H9 (cell line): ENCODE results near the gene MARF1. TPM values are rescaled to one million over a fixed set of nuclear protein-coding genes. Genes with fewer than 3 reads are reported as not detected.
A peak's percentile ranks its signal among the peaks of the same experiment; 100 is the strongest.

ENCODE experiments used
- DNase-seq: peaks from one replicate; pipeline ENCODE4 v3.0.0-alpha.2; 2017
- H2AFZ ChIP-seq: one replicate; pipeline ENCODE4 v1.6.1; 2013; ENCODE audit warnings: mild to moderate bottlenecking, low read length, control low read depth, moderate library complexity
- H2AK5ac ChIP-seq: 2 replicates; pipeline ENCODE4 v1.6.1; 2013; ENCODE audit warnings: low read length, control low read depth, mixed read lengths; ENCODE audit not compliant: insufficient read length
- H2BK120ac ChIP-seq: one replicate; pipeline ENCODE4 v1.6.1; 2013; ENCODE audit warnings: low read depth, mild to moderate bottlenecking, low read length, control low read depth, inconsistent platforms; ENCODE audit not compliant: poor library complexity, severe bottlenecking
- H2BK12ac ChIP-seq: 2 replicates; pipeline ENCODE4 v1.6.1; 2013; ENCODE audit warnings: low read length, control low read depth, mixed read lengths, low read depth; ENCODE audit not compliant: insufficient read length
- H2BK15ac ChIP-seq: 2 replicates; pipeline ENCODE4 v1.6.1; 2013; ENCODE audit warnings: low read depth, low read length, control low read depth
- H2BK20ac ChIP-seq: one replicate; pipeline ENCODE4 v1.6.1; 2013; ENCODE audit warnings: low read depth, mild to moderate bottlenecking, low read length, control low read depth, inconsistent platforms; ENCODE audit not compliant: poor library complexity, severe bottlenecking
- H2BK5ac ChIP-seq: 2 replicates; pipeline ENCODE4 v1.6.1; 2013; ENCODE audit warnings: low read length, control low read depth, mixed read lengths; ENCODE audit not compliant: insufficient read length
- H3K14ac ChIP-seq: 2 replicates; pipeline ENCODE4 v1.6.1; 2013; ENCODE audit warnings: low read length, control low read depth; ENCODE audit not compliant: insufficient read depth
- H3K18ac ChIP-seq: 2 replicates; pipeline ENCODE4 v1.6.1; 2013; ENCODE audit warnings: low read depth, mild to moderate bottlenecking, mixed read lengths, low read length, control low read depth; ENCODE audit not compliant: insufficient read length
- H3K23ac ChIP-seq: 2 replicates; pipeline ENCODE4 v1.6.1; 2013; ENCODE audit warnings: low read length, control low read depth, mixed read lengths, low read depth; ENCODE audit not compliant: insufficient read length
- H3K23me2 ChIP-seq: 2 replicates; pipeline ENCODE4 v1.6.1; 2013; ENCODE audit warnings: low read depth, mild to moderate bottlenecking, mixed read lengths, low read length, control low read depth; ENCODE audit not compliant: insufficient read length, poor library complexity, severe bottlenecking
- H3K27ac ChIP-seq: 2 replicates; pipeline ENCODE4 v1.5.1; 2013; ENCODE audit warnings: low read length, control low read depth, mixed read lengths, low read depth; ENCODE audit not compliant: insufficient read length
- H3K27me3 ChIP-seq: 2 replicates; pipeline ENCODE4 v1.6.1; 2013; ENCODE audit warnings: low read length, control low read depth, inconsistent platforms; ENCODE audit not compliant: insufficient read depth
- H3K4ac ChIP-seq: 2 replicates; pipeline ENCODE4 v1.6.1; 2013; ENCODE audit warnings: low read depth, mild to moderate bottlenecking, control low read depth, inconsistent platforms, low read length, moderate library complexity
- H3K4me1 ChIP-seq: 2 replicates; pipeline ENCODE4 v1.6.1; 2013; ENCODE audit warnings: low read length, control low read depth, inconsistent platforms; ENCODE audit not compliant: insufficient read depth
- H3K4me2 ChIP-seq: 2 replicates; pipeline ENCODE4 v1.6.1; 2013; ENCODE audit warnings: low read length, control low read depth, mixed read lengths; ENCODE audit not compliant: insufficient read length, insufficient read depth
- H3K56ac ChIP-seq: 2 replicates; pipeline ENCODE4 v1.6.1; 2013; ENCODE audit warnings: low read depth, mild to moderate bottlenecking, mixed read lengths, low read length, control low read depth; ENCODE audit not compliant: insufficient read length
- H3K79me1 ChIP-seq: 2 replicates; pipeline ENCODE4 v1.6.1; 2013; ENCODE audit warnings: low read depth, mild to moderate bottlenecking, moderate library complexity, low read length, control low read depth, inconsistent platforms; ENCODE audit not compliant: insufficient read depth, poor library complexity, severe bottlenecking
- H3K79me2 ChIP-seq: 2 replicates; pipeline ENCODE4 v1.6.1; 2013; ENCODE audit warnings: low read length, control low read depth, inconsistent platforms; ENCODE audit not compliant: insufficient read depth
- H3K9ac ChIP-seq: 2 replicates; pipeline ENCODE4 v1.6.1; 2013; ENCODE audit warnings: low read length, control low read depth, mixed read lengths; ENCODE audit not compliant: insufficient read length; ENCODE audit errors: extremely low read depth
- H3K9me3 ChIP-seq: one replicate; pipeline ENCODE4 v1.6.1; 2013; ENCODE audit warnings: low read depth, low read length, inconsistent platforms; ENCODE audit not compliant: control insufficient read depth
- H3T11ph ChIP-seq: one replicate; pipeline ENCODE4 v1.6.1; 2013; ENCODE audit warnings: mild to moderate bottlenecking, low read length, control low read depth, inconsistent platforms
- H4K20me1 ChIP-seq: one replicate; pipeline ENCODE4 v1.6.1; 2013; ENCODE audit not compliant: control insufficient read depth, insufficient read length, insufficient read depth
- H4K5ac ChIP-seq: 2 replicates; pipeline ENCODE4 v1.6.1; 2013; ENCODE audit warnings: low read depth, mild to moderate bottlenecking, mixed read lengths, low read length, control low read depth; ENCODE audit not compliant: insufficient read length
- H4K8ac ChIP-seq: replicated peaks from 2 replicates; pipeline ENCODE4 v1.6.1; 2013; ENCODE audit warnings: low read length, control low read depth, mixed read lengths, low read depth; ENCODE audit not compliant: insufficient read length
- H4K91ac ChIP-seq: 2 replicates; pipeline ENCODE4 v1.6.1; 2013; ENCODE audit warnings: low read depth, mild to moderate bottlenecking, moderate library complexity, mixed read lengths, low read length, control low read depth; ENCODE audit not compliant: insufficient read length
- H3K27ac Mint-ChIP-seq, 3 experiments: 2 replicates in 2 of 3; 3 replicates in 1 of 3; pipeline ENCODE4 v1.8.0; 2020 to 2021; ENCODE audit warnings: mixed read lengths in 3 of 3, mild to moderate bottlenecking in 1 of 3, moderate library complexity in 1 of 3
- H3K27me3 Mint-ChIP-seq: 2 replicates; pipeline ENCODE4 v1.8.0; 2021; ENCODE audit warnings: low read depth, mild to moderate bottlenecking, moderate library complexity, mixed read lengths
- H3K36me3 Mint-ChIP-seq, 3 experiments: 2 replicates in 2 of 3; 3 replicates in 1 of 3; pipeline ENCODE4 v1.8.0; 2020 to 2021; ENCODE audit warnings: low read depth in 3 of 3, mixed read lengths in 3 of 3; ENCODE audit not compliant: insufficient read depth in 1 of 3
- H3K4me1 Mint-ChIP-seq, 2 experiments: 2 replicates each; pipeline ENCODE4 v1.8.0; 2020; ENCODE audit warnings: mixed read lengths in 2 of 2
- H3K4me3 Mint-ChIP-seq, 2 experiments: 2 replicates in 1 of 2; 3 replicates in 1 of 2; pipeline ENCODE4 v1.8.0; 2020 to 2021; ENCODE audit warnings: mild to moderate bottlenecking in 2 of 2, mixed read lengths in 2 of 2, moderate library complexity in 1 of 2
- H3K9me3 Mint-ChIP-seq, 2 experiments: 2 replicates in 1 of 2; 3 replicates in 1 of 2; pipeline ENCODE4 v1.8.0; 2020; ENCODE audit warnings: mild to moderate bottlenecking in 2 of 2, mixed read lengths in 2 of 2, moderate library complexity in 1 of 2
- WGBS: extraction: QIAGEN DNeasy Blood & Tissue Kit; methylation state at CpG from one replicate; pipeline ENCODE4 v1.1.7; 2013; ENCODE audit warnings: missing lambda C conversion rate, low lambda C conversion rate, mixed read lengths; ENCODE audit not compliant: insufficient read length; ENCODE audit errors: extremely low coverage; 5-methylcytosine and 5-hydroxymethylcytosine counted together
- total RNA-seq: library from RNA; stranded (reverse); gene quantifications from 2 replicates; pipeline ENCODE4 v1.2.1, GENCODE V29; 2021
- TF ChIP-seq, protein P1 (sequence below): fragments of 200-600 bp; sonication (generic); conservative IDR thresholded peaks from 3 replicates; pipeline ENCODE4 v1.8.0; 2021; ENCODE audit warnings: antibody characterized with exemption, mild to moderate bottlenecking

The MARF1 gene
- total RNA-seq, 1 experiment from 2014 or later, result 23.3 TPM

DNA sequence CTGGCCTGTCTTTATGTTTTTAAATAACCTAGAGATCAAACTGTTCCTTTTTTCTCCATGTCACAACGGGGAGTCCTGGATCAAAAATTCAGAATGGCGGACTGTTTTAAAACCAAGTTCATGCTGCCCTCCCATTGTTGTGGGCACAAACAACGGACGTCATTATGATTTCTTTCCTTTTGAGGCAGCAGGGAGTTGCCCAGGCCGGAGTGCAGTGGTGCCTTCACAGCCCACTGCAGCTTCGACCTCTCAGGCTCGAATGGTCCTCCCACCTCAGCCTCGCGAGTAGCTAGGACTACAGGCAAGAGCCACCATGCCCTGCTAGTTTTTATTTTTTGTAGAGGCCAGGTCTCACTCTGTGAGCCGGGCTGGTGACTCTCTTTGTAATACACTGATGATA is 33.6 kb upstream of the MARF1 start:
- H3K79me1 ChIP-seq, result no peaks in the 10 kb centered on the region
- Mint-ChIP-seq H3K9me3 (no peaks in the 10 kb centered on the region), H3K4me1 (no peaks in the 10 kb centered on the region), H3K27me3 (no peaks in the 10 kb centered on the region), H3K36me3 (peaks cover 16 to 40% (median 40%) of the 10 kb centered on the region in 3 experiments), H3K4me3 (no peak overlapping the region), H3K27ac (peak overlapping the region; percentile 0 to 65 (median 18); a peak in 5 of 7 replicates)
- H4K5ac ChIP-seq, result no peak overlapping the region
- no peaks in the 10 kb centered on the region for H3K79me2 ChIP-seq
- no peak overlapping the region for H2AK5ac ChIP-seq
- H3K4ac ChIP-seq, result no peak overlapping the region
- no peak overlapping the region for H3K27ac ChIP-seq
- H2BK5ac ChIP-seq, result no peak overlapping the region
- no peaks in the 10 kb centered on the region for H4K20me1 ChIP-seq
- no peak overlapping the region for H2AFZ ChIP-seq
- H3K18ac ChIP-seq, result no peak overlapping the region
- H2BK12ac ChIP-seq, result no peak overlapping the region
- no peak overlapping the region for H4K8ac ChIP-seq
- H3K4me2 ChIP-seq, result no peak overlapping the region
- no peak overlapping the region for H2BK20ac ChIP-seq
- no peak overlapping the region for H3T11ph ChIP-seq
- no peak overlapping the region for H3K56ac ChIP-seq
- TF ChIP-seq, protein P1, sequence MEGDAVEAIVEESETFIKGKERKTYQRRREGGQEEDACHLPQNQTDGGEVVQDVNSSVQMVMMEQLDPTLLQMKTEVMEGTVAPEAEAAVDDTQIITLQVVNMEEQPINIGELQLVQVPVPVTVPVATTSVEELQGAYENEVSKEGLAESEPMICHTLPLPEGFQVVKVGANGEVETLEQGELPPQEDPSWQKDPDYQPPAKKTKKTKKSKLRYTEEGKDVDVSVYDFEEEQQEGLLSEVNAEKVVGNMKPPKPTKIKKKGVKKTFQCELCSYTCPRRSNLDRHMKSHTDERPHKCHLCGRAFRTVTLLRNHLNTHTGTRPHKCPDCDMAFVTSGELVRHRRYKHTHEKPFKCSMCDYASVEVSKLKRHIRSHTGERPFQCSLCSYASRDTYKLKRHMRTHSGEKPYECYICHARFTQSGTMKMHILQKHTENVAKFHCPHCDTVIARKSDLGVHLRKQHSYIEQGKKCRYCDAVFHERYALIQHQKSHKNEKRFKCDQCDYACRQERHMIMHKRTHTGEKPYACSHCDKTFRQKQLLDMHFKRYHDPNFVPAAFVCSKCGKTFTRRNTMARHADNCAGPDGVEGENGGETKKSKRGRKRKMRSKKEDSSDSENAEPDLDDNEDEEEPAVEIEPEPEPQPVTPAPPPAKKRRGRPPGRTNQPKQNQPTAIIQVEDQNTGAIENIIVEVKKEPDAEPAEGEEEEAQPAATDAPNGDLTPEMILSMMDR, result no peak
- H3K4me1 ChIP-seq, result no peaks in the 10 kb centered on the region
- DNase-seq, result no peak
- no peak overlapping the region for H2BK120ac ChIP-seq
- H2BK15ac ChIP-seq, result no peak overlapping the region
- H3K9ac ChIP-seq, result no peak overlapping the region
- no peaks in the 10 kb centered on the region for H3K23me2 ChIP-seq
- H4K91ac ChIP-seq, result no peak overlapping the region
- no peak overlapping the region for H3K14ac ChIP-seq
- H3K27me3 ChIP-seq, result no peaks in the 10 kb centered on the region
- no peak overlapping the region for H3K23ac ChIP-seq
- no peaks in the 10 kb centered on the region for H3K9me3 ChIP-seq
- no CpG with 5 or more reads among the region's 10 CpGs for WGBS
